Mammary epithelial cell (primary cell): ENCODE results near the gene CSTPP1.

Experiments
- EZH2 ChIP-seq: IDR thresholded peaks from 2 replicates; pipeline ENCODE4 v1.6.1; 2012; ENCODE audit warnings: low read length, inconsistent platforms, borderline replicate concordance
- TF ChIP-seq, protein P1 (sequence below), 2 donors: IDR thresholded peaks in 1 of 2; conservative IDR thresholded peaks in 1 of 2; 2 replicates each; pipeline ENCODE4 v1.5.1; 2011 to 2012; ENCODE audit warnings: inconsistent platforms in 2 of 2, low read length in 2 of 2, mild to moderate bottlenecking in 2 of 2, control low read depth in 1 of 2, low read depth in 1 of 2; ENCODE audit not compliant: insufficient read depth in 1 of 2; ENCODE audit errors: extremely low read depth in 1 of 2

- TF ChIP-seq, protein P1, sequence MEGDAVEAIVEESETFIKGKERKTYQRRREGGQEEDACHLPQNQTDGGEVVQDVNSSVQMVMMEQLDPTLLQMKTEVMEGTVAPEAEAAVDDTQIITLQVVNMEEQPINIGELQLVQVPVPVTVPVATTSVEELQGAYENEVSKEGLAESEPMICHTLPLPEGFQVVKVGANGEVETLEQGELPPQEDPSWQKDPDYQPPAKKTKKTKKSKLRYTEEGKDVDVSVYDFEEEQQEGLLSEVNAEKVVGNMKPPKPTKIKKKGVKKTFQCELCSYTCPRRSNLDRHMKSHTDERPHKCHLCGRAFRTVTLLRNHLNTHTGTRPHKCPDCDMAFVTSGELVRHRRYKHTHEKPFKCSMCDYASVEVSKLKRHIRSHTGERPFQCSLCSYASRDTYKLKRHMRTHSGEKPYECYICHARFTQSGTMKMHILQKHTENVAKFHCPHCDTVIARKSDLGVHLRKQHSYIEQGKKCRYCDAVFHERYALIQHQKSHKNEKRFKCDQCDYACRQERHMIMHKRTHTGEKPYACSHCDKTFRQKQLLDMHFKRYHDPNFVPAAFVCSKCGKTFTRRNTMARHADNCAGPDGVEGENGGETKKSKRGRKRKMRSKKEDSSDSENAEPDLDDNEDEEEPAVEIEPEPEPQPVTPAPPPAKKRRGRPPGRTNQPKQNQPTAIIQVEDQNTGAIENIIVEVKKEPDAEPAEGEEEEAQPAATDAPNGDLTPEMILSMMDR (conservative IDR thresholded peaks at IDR 0.05 in 1 of 2, IDR thresholded peaks at IDR 0.05 in 1 of 2; ENCODE audit: extremely low read depth in 1 of 2, insufficient read depth in 1 of 2, low read depth in 1 of 2, low read length in 2 of 2) = no peak
- no peak for TF ChIP-seq EZH2
Observed at GRCh38 chr11:47020793-47021526, 84.4 kb downstream of the CSTPP1 start.
